LNCAP (cell line): ENCODE data around the gene NTM.

Experiments used
- TF ChIP-seq, protein P1 (sequence below): fragments of 450-650 bp; IDR thresholded peaks from 2 replicates; pipeline ENCODE4 v1.5.1; 2017; ENCODE audit warnings: mild to moderate bottlenecking

The NTM gene

GRCh38 chr11:132080127-132080526, 709.7 kb downstream of the NTM start:
- TF ChIP-seq, protein P1, sequence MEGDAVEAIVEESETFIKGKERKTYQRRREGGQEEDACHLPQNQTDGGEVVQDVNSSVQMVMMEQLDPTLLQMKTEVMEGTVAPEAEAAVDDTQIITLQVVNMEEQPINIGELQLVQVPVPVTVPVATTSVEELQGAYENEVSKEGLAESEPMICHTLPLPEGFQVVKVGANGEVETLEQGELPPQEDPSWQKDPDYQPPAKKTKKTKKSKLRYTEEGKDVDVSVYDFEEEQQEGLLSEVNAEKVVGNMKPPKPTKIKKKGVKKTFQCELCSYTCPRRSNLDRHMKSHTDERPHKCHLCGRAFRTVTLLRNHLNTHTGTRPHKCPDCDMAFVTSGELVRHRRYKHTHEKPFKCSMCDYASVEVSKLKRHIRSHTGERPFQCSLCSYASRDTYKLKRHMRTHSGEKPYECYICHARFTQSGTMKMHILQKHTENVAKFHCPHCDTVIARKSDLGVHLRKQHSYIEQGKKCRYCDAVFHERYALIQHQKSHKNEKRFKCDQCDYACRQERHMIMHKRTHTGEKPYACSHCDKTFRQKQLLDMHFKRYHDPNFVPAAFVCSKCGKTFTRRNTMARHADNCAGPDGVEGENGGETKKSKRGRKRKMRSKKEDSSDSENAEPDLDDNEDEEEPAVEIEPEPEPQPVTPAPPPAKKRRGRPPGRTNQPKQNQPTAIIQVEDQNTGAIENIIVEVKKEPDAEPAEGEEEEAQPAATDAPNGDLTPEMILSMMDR = no peak

- TF ChIP-seq, protein P1 = no peak
Observed at GRCh38 chr11:132082566-132082965, 712.2 kb downstream of the NTM start.

- TF ChIP-seq, protein P1 = no peak
Observed at GRCh38 chr11:132084433-132084832, 714.0 kb downstream of the NTM start.

DNA sequence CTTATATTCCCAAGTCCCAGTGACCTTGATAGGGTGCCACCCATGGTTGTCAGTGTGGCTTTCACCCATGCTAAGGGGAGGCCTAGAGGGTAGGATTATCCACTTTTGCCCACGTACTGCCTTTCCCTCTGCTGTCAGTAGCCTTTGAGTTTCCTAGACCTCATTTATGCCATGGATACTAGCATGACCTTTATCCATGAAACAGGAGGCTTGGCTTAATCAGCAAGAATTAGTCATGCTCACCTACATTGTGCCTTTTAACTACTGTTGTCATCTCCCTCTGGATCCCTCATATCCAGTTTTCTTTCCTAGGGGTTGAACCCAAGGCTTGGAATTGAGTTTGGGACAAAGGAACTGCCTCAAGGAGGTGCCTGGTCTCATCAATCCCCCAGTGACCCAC, 716.7 kb downstream of the NTM start:
- TF ChIP-seq, protein P1 = no peak

DNA sequence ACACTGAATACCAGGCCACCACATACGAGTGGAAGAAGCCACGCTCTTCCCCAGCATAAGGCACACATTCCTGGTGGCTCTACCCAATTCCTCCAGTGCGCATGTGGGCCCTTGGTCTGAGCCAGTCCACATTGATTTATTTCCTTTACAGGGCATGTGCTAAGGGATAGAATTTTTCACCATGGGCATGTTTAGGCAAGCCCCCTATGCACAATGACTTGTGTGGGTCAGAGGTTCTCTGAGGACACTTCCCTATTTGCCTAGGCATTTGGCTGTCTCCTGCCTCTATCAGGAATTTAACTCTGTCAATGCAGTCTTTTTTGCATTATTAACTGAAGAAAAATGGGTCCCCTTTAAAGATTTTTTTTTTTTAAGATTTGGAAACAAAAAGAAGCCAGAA, 718.1 kb downstream of the NTM start:
- TF ChIP-seq, protein P1 = no peak

GRCh38 chr11:132093536-132094259, 723.3 kb downstream of the NTM start:
- TF ChIP-seq, protein P1 = no peak

DNA sequence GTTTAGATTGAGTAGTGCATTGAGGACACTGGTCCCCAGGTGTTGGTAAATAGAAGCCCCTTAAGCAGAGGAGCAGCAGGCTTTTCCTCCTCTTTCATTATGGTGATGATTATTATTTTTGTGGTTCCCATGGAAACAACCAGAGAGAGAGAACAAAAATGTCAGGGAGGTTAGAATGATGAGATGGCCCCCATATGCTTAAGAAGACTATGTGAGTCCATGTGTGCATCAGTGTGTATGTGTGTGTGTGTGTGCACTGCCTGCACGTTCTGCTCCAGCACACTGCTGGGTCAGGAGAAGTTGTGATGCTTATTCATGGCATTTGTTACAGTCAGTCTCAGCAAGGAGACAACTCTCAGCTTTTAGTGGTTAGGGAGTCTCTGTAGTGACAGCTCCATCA, 724.2 kb downstream of the NTM start:
- TF ChIP-seq, protein P1 = no peak
